ENCODE results near the gene FBXO46. TPM values are rescaled to one million over a fixed set of nuclear protein-coding genes. Genes with fewer than 3 reads are reported as not detected.

FBXO46 gene
- total RNA-seq, 1 experiment from 2014 or later, result 43.9 TPM

DNA sequence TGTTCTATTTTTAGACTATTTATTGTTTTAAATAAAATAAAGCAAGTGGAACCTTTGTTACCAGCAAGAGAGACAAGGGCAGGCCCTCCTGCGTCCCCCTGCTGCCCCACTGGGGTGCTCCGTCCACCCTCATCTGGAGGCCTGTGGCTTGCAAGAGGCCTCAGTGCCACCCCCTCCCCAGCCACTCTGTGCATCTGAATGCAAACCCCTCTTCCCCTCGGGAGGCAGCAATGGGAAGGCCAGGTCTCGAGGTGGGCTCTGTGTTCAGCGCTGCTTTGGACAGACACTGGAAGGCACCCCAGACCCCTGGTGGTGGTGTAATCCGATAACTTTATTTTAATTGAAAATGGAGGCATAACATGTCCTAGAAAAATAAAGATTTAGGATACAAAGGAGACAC, 33.8 kb upstream of the FBXO46 start:
- H2BK120ac ChIP-seq (ENCODE audit: low read depth, low read length, poor library complexity, severe bottlenecking), result no peak overlapping the region
- Mint-ChIP-seq H3K27ac (peak overlapping the region; percentile 22 to 84 (median 72); a peak in 4 of 7 replicates), H3K9me3 (no peaks in the 10 kb centered on the region; a peak in 1 of 5 replicates), H3K4me1 (peaks cover 8 to 35% of the 10 kb centered on the region in 2 experiments), H3K36me3 (ENCODE audit: insufficient read depth in 1 of 3, low read depth in 3 of 3) (0 out of 7 replicates have a peak, but pooled peaks cover 0 to 2% (median 0%) of the 10 kb centered on the region in 3 experiments), H3K4me3 (peak overlapping the region in 1 of 2 experiments; percentile 69; a peak in 3 of 5 replicates), H3K27me3 (ENCODE audit: low read depth) (peaks cover 10% of the 10 kb centered on the region)
- DNase-seq, result no peak
- no peak overlapping the region for H3K56ac ChIP-seq (ENCODE audit: insufficient read length, low read depth, low read length)
- no peak overlapping the region for H2BK12ac ChIP-seq (ENCODE audit: insufficient read length, low read depth, low read length)
- H4K20me1 ChIP-seq (ENCODE audit: control insufficient read depth, insufficient read depth, insufficient read length), result no peaks in the 10 kb centered on the region
- no peak overlapping the region for H3T11ph ChIP-seq (ENCODE audit: low read length)
- no peak overlapping the region for H3K27ac ChIP-seq (ENCODE audit: insufficient read length, low read depth, low read length)
- no peak overlapping the region for H2BK15ac ChIP-seq (ENCODE audit: low read depth, low read length)
- no peak overlapping the region for H4K91ac ChIP-seq (ENCODE audit: insufficient read length, low read depth, low read length)
- H3K79me2 ChIP-seq (ENCODE audit: insufficient read depth, low read length), result no peaks in the 10 kb centered on the region
- no CpG with 5 or more reads among the region's 6 CpGs for WGBS (ENCODE audit: extremely low coverage, insufficient read length, low lambda C conversion rate)
- no peak overlapping the region for H2BK20ac ChIP-seq (ENCODE audit: low read depth, low read length, poor library complexity, severe bottlenecking)
- no peak overlapping the region; the same call in 1 of the 2 replicates for H3K14ac ChIP-seq (ENCODE audit: insufficient read depth, low read length)
- H2BK5ac ChIP-seq (ENCODE audit: insufficient read length, low read length), result no peak overlapping the region
- H3K23me2 ChIP-seq (ENCODE audit: insufficient read length, low read depth, low read length, poor library complexity, severe bottlenecking), result peaks cover 14% of the 10 kb centered on the region
- no peak overlapping the region for H4K8ac ChIP-seq (replicated peaks; ENCODE audit: insufficient read length, low read depth, low read length)
- H2AFZ ChIP-seq (ENCODE audit: low read length), result no peak overlapping the region
- H3K4me1 ChIP-seq (ENCODE audit: insufficient read depth, low read length), result peaks cover 3% of the 10 kb centered on the region; the same call in 1 of the 2 replicates
- no peaks in the 10 kb centered on the region for H3K9me3 ChIP-seq (ENCODE audit: control insufficient read depth, low read depth, low read length)
- peak overlapping the region; percentile 24 for H3K18ac ChIP-seq (ENCODE audit: insufficient read length, low read depth, low read length)
- H3K23ac ChIP-seq (ENCODE audit: insufficient read length, low read depth, low read length), result no peak overlapping the region
- H3K4ac ChIP-seq (ENCODE audit: low read depth, low read length), result no peak overlapping the region
- no peaks in the 10 kb centered on the region for H3K79me1 ChIP-seq (ENCODE audit: insufficient read depth, low read depth, low read length, poor library complexity, severe bottlenecking)
- TF ChIP-seq, protein P1, sequence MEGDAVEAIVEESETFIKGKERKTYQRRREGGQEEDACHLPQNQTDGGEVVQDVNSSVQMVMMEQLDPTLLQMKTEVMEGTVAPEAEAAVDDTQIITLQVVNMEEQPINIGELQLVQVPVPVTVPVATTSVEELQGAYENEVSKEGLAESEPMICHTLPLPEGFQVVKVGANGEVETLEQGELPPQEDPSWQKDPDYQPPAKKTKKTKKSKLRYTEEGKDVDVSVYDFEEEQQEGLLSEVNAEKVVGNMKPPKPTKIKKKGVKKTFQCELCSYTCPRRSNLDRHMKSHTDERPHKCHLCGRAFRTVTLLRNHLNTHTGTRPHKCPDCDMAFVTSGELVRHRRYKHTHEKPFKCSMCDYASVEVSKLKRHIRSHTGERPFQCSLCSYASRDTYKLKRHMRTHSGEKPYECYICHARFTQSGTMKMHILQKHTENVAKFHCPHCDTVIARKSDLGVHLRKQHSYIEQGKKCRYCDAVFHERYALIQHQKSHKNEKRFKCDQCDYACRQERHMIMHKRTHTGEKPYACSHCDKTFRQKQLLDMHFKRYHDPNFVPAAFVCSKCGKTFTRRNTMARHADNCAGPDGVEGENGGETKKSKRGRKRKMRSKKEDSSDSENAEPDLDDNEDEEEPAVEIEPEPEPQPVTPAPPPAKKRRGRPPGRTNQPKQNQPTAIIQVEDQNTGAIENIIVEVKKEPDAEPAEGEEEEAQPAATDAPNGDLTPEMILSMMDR (conservative IDR thresholded peaks at IDR 0.05), result 0 out of 3 replicates have a peak, but pooled peaks have one; percentile 15
- H3K4me2 ChIP-seq (ENCODE audit: insufficient read depth, insufficient read length, low read length), result no peak overlapping the region
- no peak overlapping the region for H4K5ac ChIP-seq (ENCODE audit: insufficient read length, low read depth, low read length)
- no peak overlapping the region for H2AK5ac ChIP-seq (ENCODE audit: insufficient read length, low read length)
- H3K27me3 ChIP-seq (ENCODE audit: insufficient read depth, low read length), result no peaks in the 10 kb centered on the region
- H3K9ac ChIP-seq (ENCODE audit: extremely low read depth, insufficient read length, low read length), result no peak overlapping the region
